Vagina (tissue), 2 donors: Measurements from ENCODE around the gene HDGFL2. TPM values are rescaled to one million over a fixed set of nuclear protein-coding genes. Genes with fewer than 3 reads are reported as not detected.

Source experiments
- DNase-seq, 2 donors: peaks; one replicate each; pipeline ENCODE4 v3.0.0-alpha.2; 2017; ENCODE audit errors: extremely low spot score in 2 of 2
- H3K27ac ChIP-seq: fragments of 200-600 bp; sonication (generic); one replicate; pipeline ENCODE4 v1.5.1; 2019
- H3K27me3 ChIP-seq: fragments of 200-600 bp; sonication (generic); one replicate; pipeline ENCODE4 v1.5.1; 2019
- H3K36me3 ChIP-seq, 2 donors: fragments of 200-600 bp; sonication (generic); one replicate each; pipeline ENCODE4 v1.5.1; 2017 to 2019
- H3K4me1 ChIP-seq: fragments of 200-600 bp; sonication (generic); one replicate; pipeline ENCODE4 v1.5.1; 2019
- H3K4me3 ChIP-seq, 2 donors: fragments of 200-600 bp; sonication (generic); 1 replicate in 1 of 2; 2 replicates in 1 of 2; pipeline ENCODE4 v1.5.1; 2016 to 2019
- H3K9me3 ChIP-seq: fragments of 200-600 bp; sonication (generic); one replicate; pipeline ENCODE4 v1.5.1; 2019
- POLR2A ChIP-seq, 2 donors: fragments of 450-650 bp; IDR thresholded peaks; one replicate each; pipeline ENCODE4 v1.6.1; 2017; ENCODE audit warnings: antibody characterized with exemption in 2 of 2, mild to moderate bottlenecking in 2 of 2, moderate library complexity in 2 of 2
- POLR2AphosphoS5 ChIP-seq, 2 donors: sonication (generic); formaldehyde crosslinking; IDR thresholded peaks; one replicate each; pipeline ENCODE4 v1.9.0; 2017; ENCODE audit warnings: antibody characterized with exemption in 2 of 2, mild to moderate bottlenecking in 2 of 2, low read depth in 1 of 2; ENCODE audit not compliant: insufficient read depth in 1 of 2
- intact Hi-C: fragments of 100-400 bp; cut with DNase I; formaldehyde crosslinking; loops from one replicate; pipeline ENCODE4 v1.15.1; 2023
- total RNA-seq: library from RNA; depleted of rRNA; stranded (reverse); fragments of >200 nt; gene quantifications from one replicate; pipeline ENCODE4 v1.2.3, GENCODE V29; 2016
- TF ChIP-seq, protein P1 (sequence below), 3 experiments: fragments of 450-650 bp in 2 of 3; fragments of 200-600 bp in 1 of 3; sonication (generic) in 1 of 3; IDR thresholded peaks; one replicate each; pipeline ENCODE4 v1.5.1; 2017 to 2019; ENCODE audit warnings: antibody characterized with exemption in 3 of 3, mild to moderate bottlenecking in 2 of 3, moderate library complexity in 2 of 3

The HDGFL2 gene
- total RNA-seq, 1 donor from 2014 or later = 33.1 TPM

DNA sequence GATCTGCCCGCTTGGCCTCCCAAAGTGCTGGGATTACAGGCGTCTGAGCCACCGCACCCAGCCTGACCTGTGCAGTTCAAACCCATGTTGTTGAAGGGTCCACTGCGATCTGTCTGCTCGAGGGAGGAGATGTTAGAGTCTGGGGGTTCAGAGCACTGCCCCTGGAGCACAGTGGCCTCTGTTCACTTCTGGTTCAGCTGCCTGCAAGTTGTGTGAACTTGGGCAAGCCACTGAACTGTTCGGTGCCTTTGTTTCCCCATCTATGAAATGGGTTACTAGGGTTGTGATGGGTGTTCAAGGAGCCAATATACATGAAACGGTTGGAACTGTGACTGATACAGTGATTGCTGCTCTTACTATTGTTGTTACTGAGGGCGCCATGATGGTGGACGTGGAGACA lies 61.2 kb downstream of the HDGFL2 start:
- Histone ChIP-seq H3K4me1 (peaks cover 11% of the 10 kb centered on the region), H3K4me3 (no peak overlapping the region), H3K27me3 (no peaks in the 10 kb centered on the region), H3K27ac (no peak overlapping the region), H3K36me3 (no peaks in the 10 kb centered on the region), H3K9me3 (no peaks in the 10 kb centered on the region)
- no peak for DNase-seq
- intact Hi-C loops = no loop called here
- TF ChIP-seq, protein P1, sequence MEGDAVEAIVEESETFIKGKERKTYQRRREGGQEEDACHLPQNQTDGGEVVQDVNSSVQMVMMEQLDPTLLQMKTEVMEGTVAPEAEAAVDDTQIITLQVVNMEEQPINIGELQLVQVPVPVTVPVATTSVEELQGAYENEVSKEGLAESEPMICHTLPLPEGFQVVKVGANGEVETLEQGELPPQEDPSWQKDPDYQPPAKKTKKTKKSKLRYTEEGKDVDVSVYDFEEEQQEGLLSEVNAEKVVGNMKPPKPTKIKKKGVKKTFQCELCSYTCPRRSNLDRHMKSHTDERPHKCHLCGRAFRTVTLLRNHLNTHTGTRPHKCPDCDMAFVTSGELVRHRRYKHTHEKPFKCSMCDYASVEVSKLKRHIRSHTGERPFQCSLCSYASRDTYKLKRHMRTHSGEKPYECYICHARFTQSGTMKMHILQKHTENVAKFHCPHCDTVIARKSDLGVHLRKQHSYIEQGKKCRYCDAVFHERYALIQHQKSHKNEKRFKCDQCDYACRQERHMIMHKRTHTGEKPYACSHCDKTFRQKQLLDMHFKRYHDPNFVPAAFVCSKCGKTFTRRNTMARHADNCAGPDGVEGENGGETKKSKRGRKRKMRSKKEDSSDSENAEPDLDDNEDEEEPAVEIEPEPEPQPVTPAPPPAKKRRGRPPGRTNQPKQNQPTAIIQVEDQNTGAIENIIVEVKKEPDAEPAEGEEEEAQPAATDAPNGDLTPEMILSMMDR (IDR thresholded peaks at IDR 0.05) = no peak
- TF ChIP-seq POLR2A (IDR thresholded peaks at IDR 0.05) (no peak), POLR2AphosphoS5 (IDR thresholded peaks at IDR 0.05; ENCODE audit: insufficient read depth in 1 of 2, low read depth in 1 of 2) (no peak)

DNA sequence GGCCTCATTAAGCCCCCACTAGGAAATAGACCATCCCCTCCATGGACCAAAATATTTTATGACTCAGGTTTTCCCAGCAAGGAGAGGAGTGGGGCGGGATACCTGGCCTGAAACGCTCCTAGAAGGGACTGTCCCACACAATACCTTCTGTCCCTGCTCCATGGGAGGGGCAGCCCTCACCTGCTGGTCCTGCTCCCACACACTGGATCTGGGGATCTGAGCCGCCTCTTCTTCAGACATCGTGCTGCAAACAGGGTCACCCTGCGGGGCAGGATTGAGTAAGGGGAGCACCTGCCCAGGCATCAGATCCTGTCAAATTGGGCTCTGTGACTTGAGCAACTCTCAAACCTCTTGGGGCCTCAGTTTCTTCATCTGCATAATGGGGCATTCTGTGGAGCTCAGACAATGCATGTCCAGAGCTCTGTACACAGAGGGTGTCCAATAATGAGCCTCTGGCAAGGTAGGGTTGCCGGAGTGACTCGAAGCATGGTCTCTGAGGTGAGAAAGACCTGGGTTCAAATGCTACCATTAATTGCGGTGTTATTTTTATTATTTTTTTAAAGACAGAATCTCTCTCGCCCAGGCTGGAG lies 61.8 kb downstream of the HDGFL2 start:
- no peaks in the 10 kb centered on the region for H3K27me3 ChIP-seq
- H3K36me3 ChIP-seq = no peaks in the 10 kb centered on the region
- no peak for DNase-seq
- no peak overlapping the region for H3K4me3 ChIP-seq
- no peak overlapping the region for H3K27ac ChIP-seq
- no peaks in the 10 kb centered on the region for H3K9me3 ChIP-seq
- no peak for TF ChIP-seq POLR2A (IDR thresholded peaks at IDR 0.05)
- TF ChIP-seq, protein P1 (IDR thresholded peaks at IDR 0.05) = no peak
- peaks cover 11% of the 10 kb centered on the region for H3K4me1 ChIP-seq
- intact Hi-C loops = no loop called here

DNA sequence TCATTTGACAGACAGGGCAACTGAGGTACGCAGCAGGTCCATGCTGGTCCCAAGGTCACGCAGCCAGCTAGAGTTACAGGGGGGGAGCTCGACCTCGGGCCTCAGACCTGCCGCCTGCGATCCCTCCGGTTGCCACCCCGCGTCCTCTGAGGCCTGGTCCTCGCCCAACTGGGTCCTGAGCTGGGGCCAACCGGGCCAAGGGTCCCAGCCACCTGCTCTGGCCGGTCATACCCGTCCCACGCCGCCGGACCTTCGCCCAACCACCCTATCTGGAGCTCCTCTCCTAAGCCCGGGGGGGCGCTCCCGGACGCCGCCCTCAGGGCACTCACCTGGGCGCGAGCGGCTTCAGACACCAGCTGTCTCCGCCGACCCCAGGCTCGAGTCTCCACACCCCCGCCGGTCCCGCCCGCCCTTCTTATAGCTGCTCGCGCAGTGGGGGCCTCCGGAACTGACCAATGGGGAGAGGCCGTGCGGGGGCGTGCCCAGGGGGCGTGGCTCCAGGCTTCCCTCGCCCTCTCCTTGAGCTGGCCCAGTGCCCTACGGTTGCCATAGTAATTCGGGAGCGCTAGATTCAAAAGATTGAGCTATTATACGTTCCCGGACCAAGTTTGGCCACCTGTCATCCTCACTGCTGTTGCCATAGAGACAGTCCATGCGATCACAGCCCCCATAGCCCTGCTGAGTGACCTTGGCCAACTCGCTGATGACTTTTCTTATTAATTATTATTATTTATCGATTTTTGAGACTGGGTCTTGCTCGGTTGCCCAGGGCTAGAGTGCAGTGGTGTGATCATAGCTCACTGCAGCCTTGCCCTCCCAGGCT lies 63.0 kb downstream of the HDGFL2 start, which contains the start of gene PLIN5:
TSS of gene PLIN5 (minus strand) at position 389 of the 823 bp plus-strand sequence. CDS start 1,150 bp downstream, outside the sequence.
- H3K27ac ChIP-seq = no peak within 1 kb of the TSS
- no peaks in the 10 kb centered on the region for H3K27me3 ChIP-seq
- H3K4me3 ChIP-seq = peak within 1 kb of the TSS in 1 of 2 donors; percentile 14
- DNase-seq = no peak
- TF ChIP-seq, protein P1 (IDR thresholded peaks at IDR 0.05) = no peak
- H3K9me3 ChIP-seq = no peaks in the 10 kb centered on the region
- intact Hi-C loops = no loop called here
- H3K36me3 ChIP-seq = no peaks in the 10 kb centered on the region
- peaks cover 11% of the 10 kb centered on the region for H3K4me1 ChIP-seq

DNA sequence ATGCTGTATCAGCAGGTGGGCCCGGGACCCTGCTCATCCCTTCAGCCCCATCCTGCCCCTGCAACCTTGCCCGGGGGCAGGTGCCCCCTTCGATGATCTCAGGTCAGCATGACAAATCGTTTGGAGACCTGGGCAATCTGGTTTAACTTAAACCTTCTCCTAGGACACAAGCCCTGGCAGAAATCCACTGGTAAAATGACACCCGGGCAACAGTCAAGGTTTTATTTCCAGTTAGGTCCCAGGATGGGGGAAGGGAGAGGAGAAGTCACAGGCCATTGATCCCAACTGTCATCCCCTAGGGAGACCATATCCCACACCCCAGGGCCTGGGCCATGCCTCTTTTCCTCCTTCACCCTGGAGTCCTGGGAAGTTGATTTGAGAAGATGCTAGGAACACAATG lies 64.7 kb downstream of the HDGFL2 start:
- H3K36me3 ChIP-seq = no peaks in the 10 kb centered on the region
- intact Hi-C loops = no loop called here
- H3K4me1 ChIP-seq = peaks cover 11% of the 10 kb centered on the region
- TF ChIP-seq, protein P1 (IDR thresholded peaks at IDR 0.05) = no peak
- no peak for TF ChIP-seq POLR2A (IDR thresholded peaks at IDR 0.05)
- no peak overlapping the region for H3K27ac ChIP-seq
- no peaks in the 10 kb centered on the region for H3K9me3 ChIP-seq
- no peak for DNase-seq
- no peak overlapping the region for H3K4me3 ChIP-seq
- no peaks in the 10 kb centered on the region for H3K27me3 ChIP-seq

DNA sequence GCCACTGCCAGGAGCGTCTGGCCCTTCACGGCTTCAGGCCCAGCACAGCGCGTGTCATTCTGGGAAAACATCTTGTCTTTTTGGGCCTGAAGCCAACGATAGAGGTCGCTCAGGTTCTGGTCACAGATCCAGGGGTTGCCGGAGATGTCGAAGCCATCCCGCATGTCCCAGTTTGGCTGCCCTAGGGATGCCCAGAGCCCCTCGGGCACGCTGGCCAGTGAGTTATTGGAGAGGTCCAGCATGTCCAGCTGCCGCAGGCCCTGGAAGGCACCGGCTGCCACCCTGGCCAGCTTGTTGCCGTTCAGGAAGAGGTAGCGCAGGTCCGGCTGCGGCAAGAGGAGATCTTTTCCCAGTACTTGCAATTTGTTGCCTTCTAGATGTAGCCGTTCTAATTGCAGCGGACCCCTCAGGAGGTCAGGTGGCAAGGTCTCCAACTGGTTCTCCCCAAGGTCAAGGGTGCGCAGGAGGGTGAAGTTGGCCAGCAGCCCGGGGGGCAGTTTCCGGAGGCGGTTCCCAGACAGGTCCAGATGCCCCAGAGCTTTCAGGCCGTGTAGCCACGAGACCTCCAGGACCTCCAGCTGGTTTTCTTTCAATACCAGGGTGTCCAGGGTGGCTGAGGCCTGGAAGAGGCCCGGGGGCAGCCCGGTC lies 66.0 kb downstream of the HDGFL2 start:
- Histone ChIP-seq H3K27ac (no peak overlapping the region), H3K36me3 (no peaks in the 10 kb centered on the region), H3K4me3 (no peak overlapping the region), H3K27me3 (no peaks in the 10 kb centered on the region), H3K4me1 (peaks cover 11% of the 10 kb centered on the region), H3K9me3 (no peaks in the 10 kb centered on the region)
- TF ChIP-seq POLR2AphosphoS5 (IDR thresholded peaks at IDR 0.05; ENCODE audit: insufficient read depth in 1 of 2, low read depth in 1 of 2) (no peak), POLR2A (IDR thresholded peaks at IDR 0.05) (no peak)
- TF ChIP-seq, protein P1 (IDR thresholded peaks at IDR 0.05) = no peak
- intact Hi-C loops = no loop called here
- DNase-seq = no peak
